ENCODE results near the gene PRKN. TPM values are rescaled to one million over a fixed set of nuclear protein-coding genes. Genes with fewer than 3 reads are reported as not detected.
A peak's percentile ranks its signal among the peaks of the same experiment; 100 is the strongest.

Gene PRKN
- total and polyA plus RNA-seq, 2 experiments from 2014 or later = 11.7 to 28.1 TPM

DNA sequence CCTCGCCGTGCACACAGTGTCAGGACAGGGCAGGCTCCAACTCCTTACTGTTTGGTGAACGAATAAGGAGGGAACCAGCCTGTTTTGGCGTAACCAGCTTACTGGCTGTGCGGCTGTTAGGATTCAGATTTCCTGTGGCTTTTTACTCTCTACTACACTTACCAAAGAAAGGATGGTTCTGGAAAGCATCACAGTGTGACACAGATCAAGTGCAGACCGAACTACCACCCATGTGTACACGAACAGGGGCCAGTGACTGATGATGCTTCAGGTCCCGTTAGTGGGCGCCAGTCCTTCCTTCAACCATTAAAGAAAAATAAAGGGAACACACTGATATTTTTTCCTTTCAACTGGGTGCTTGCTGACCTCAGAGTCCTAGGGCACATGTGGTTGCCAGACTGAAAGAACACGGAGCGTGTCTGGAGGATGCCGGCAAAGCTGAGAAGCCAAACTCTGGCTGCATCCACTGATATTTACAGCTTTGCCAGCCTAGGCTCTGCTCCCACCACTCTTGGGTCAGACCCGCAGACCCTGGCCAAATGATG is 1101.4 kb downstream of the PRKN start:
- Histone ChIP-seq H3K9me3 (ENCODE audit: low read depth) (no peaks in the 10 kb centered on the region), H3K27ac (no peak overlapping the region), H3K36me3 (no peaks in the 10 kb centered on the region), H3K4me1 (ENCODE audit: low read depth) (peaks cover 2% of the 10 kb centered on the region), H3K4me3 (no peak overlapping the region), H3K27me3 (no peaks in the 10 kb centered on the region)
- TF ChIP-seq, protein P1, sequence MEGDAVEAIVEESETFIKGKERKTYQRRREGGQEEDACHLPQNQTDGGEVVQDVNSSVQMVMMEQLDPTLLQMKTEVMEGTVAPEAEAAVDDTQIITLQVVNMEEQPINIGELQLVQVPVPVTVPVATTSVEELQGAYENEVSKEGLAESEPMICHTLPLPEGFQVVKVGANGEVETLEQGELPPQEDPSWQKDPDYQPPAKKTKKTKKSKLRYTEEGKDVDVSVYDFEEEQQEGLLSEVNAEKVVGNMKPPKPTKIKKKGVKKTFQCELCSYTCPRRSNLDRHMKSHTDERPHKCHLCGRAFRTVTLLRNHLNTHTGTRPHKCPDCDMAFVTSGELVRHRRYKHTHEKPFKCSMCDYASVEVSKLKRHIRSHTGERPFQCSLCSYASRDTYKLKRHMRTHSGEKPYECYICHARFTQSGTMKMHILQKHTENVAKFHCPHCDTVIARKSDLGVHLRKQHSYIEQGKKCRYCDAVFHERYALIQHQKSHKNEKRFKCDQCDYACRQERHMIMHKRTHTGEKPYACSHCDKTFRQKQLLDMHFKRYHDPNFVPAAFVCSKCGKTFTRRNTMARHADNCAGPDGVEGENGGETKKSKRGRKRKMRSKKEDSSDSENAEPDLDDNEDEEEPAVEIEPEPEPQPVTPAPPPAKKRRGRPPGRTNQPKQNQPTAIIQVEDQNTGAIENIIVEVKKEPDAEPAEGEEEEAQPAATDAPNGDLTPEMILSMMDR (IDR thresholded peaks at IDR 0.05; ENCODE audit: low read depth, low read length) = no peak
- no peak for DNase-seq (ENCODE audit: low read depth in 1 of 2, low spot score in 1 of 2)

DNA sequence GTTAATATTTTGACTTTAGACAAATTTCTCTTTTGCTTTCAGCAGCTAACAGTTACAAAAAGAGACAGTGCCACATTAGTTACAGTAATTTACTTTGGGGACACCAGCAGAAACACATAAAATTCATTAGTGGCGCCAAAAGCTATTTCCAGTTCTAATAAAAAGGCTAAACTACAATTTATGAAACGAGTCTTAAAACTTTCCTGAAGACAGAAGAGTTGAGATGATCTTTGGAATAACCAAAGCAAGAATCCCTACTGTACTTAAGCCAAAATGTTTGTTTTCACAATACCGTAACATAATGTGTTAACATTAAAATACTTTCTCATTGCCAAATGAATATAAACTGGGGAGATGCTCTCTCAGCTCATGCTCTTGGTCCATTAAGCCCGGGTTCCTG is 1103.5 kb downstream of the PRKN start:
- TF ChIP-seq, protein P1 (IDR thresholded peaks at IDR 0.05; ENCODE audit: low read depth, low read length) = no peak
- Histone ChIP-seq H3K27me3 (no peaks in the 10 kb centered on the region), H3K36me3 (no peaks in the 10 kb centered on the region), H3K4me1 (ENCODE audit: low read depth) (peaks cover 2% of the 10 kb centered on the region), H3K4me3 (no peak overlapping the region), H3K27ac (no peak overlapping the region), H3K9me3 (ENCODE audit: low read depth) (no peaks in the 10 kb centered on the region)
- DNase-seq (ENCODE audit: low read depth in 1 of 2, low spot score in 1 of 2) = no peak

DNA sequence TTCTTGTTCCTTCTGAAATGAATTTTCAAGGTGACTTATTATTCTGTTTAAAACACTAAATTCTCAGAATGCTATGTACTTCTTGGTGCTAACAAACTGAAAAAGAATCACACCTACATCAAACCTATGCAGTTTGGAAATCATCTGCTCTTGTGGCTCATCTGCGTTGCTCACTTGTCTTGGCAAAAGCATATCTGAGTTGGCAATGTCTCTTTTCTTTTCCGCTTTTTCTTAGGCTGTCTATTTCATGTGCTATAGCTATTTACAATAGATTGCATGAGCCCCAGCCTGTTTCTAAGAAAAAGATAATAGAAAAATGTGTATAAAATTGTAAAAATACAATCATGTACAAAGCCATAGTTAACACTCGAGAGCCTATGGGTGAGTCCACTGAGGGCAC is 1104.8 kb downstream of the PRKN start:
- TF ChIP-seq, protein P1 (IDR thresholded peaks at IDR 0.05; ENCODE audit: low read depth, low read length) = no peak
- H3K4me3 ChIP-seq = no peak overlapping the region
- peak in 1 of 2 donors; percentile 41 for DNase-seq (ENCODE audit: low read depth in 1 of 2, low spot score in 1 of 2)
- peaks cover 2% of the 10 kb centered on the region for H3K4me1 ChIP-seq (ENCODE audit: low read depth)
- no peak overlapping the region for H3K27ac ChIP-seq
- no peaks in the 10 kb centered on the region for H3K36me3 ChIP-seq
- no peaks in the 10 kb centered on the region for H3K9me3 ChIP-seq (ENCODE audit: low read depth)
- H3K27me3 ChIP-seq = no peaks in the 10 kb centered on the region

DNA sequence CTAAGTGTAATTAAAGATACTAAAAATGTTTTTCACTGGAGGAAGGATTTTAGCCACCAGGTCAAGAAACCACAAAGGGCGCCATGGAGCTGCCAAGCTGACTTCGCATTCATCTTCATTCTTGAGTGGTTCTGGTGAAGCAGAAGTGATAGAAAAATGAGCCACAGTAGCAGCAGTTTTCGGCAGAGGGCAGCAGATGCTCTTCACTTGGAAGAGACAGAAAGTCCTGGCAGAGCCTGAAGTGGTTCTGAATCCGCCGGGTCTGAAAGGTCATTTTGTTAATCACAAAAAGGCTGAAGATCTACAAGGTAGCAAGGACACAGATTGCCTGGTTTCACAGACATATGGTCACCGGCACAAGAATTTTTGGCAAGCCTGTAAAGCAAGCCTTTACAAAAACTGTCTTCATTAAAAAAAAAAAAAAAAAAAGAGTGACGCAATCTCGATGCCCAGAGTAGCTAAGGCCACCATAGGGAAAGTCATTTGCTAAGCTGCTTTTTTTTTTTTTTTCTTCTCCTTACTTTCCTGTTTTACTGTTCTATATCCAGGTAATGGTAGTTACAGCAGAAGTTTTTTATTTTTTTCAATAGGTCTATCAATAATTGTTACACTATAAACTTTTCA is 1108.6 kb downstream of the PRKN start:
- Histone ChIP-seq H3K4me1 (ENCODE audit: low read depth) (peaks cover 2% of the 10 kb centered on the region), H3K27me3 (no peaks in the 10 kb centered on the region), H3K27ac (no peak overlapping the region), H3K4me3 (no peak overlapping the region), H3K36me3 (no peaks in the 10 kb centered on the region), H3K9me3 (ENCODE audit: low read depth) (no peaks in the 10 kb centered on the region)
- peak; percentile 59 to 61 for DNase-seq (ENCODE audit: low read depth in 1 of 2, low spot score in 1 of 2)
- TF ChIP-seq, protein P1 (IDR thresholded peaks at IDR 0.05; ENCODE audit: low read depth, low read length) = peak; percentile 43

DNA sequence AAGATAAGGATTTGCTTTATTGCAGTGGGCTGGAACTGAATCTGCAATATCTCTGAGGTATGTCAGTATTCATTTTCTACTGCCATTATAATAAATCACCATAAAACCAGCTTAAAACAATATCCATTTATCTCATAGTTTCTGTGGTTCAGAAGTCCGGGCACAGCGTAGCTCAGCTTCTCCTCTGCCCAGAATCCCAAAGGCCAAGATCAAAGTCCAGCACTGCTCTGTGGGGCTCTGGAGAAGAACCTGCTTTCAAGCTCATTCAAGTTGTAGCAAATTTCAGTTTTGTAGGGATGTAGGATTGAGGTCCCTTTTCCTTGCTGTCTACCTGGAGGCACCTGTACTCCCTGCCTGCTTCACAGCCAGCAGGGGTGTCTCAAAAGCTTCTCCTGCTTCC is 1113.9 kb downstream of the PRKN start:
- H3K36me3 ChIP-seq = no peaks in the 10 kb centered on the region
- TF ChIP-seq, protein P1 (IDR thresholded peaks at IDR 0.05; ENCODE audit: low read depth, low read length) = no peak
- no peak for DNase-seq (ENCODE audit: low read depth in 1 of 2, low spot score in 1 of 2)
- no peaks in the 10 kb centered on the region for H3K4me1 ChIP-seq (ENCODE audit: low read depth)
- H3K4me3 ChIP-seq = no peak overlapping the region
- H3K27ac ChIP-seq = no peak overlapping the region
- H3K27me3 ChIP-seq = no peaks in the 10 kb centered on the region
- no peaks in the 10 kb centered on the region for H3K9me3 ChIP-seq (ENCODE audit: low read depth)
